ENCODE data around the gene SEBOX. TPM values are rescaled to one million over a fixed set of nuclear protein-coding genes. Genes with fewer than 3 reads are reported as not detected.

The SEBOX gene
- total and polyA plus RNA-seq, 7 donors, result not detected

GRCh38 chr17:28407130-28407973 is 42.4 kb upstream of the SEBOX start:
- no peaks in the 10 kb centered on the region for H3K36me3 ChIP-seq
- no peaks in the 10 kb centered on the region for H3K27me3 ChIP-seq
- TF ChIP-seq POLR2A (IDR thresholded peaks at IDR 0.05), result no peak
- TF ChIP-seq POLR2AphosphoS5 (IDR thresholded peaks at IDR 0.05), result no peak
- no peak for TF ChIP-seq EP300 (IDR thresholded peaks at IDR 0.05)
- TF ChIP-seq CTCF (IDR thresholded peaks at IDR 0.05), result no peak
- no peaks in the 10 kb centered on the region for H3K9me3 ChIP-seq
- WGBS, 2 donors, result 76 to 81% methylated on average over 5 of the region's 5 CpGs
- intact Hi-C loops (cut with DNase I), result no loop called here
- H3K4me1 ChIP-seq, result peaks cover 0 to 21% (median 19%) of the 10 kb centered on the region in 4 donors
- no peak overlapping the region for H3K27ac ChIP-seq
- no peak overlapping the region for H3K4me3 ChIP-seq
- DNase-seq, result no peak

DNA sequence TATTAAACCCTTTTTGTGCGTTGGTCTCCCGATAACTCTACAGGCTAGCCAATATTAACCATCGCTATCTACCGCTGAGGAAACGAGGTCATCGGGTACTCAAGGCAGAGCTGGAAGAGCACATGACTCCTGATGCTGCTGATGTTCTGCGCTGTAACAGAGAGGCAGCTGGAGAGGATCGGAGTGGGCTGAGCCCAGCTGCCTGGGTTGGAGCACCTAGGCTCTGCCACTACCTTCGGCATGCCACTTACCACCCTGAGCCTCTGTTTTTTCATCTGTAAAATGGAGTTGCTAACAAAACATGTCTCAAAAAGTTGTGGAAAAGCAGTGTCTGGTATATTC is 41.4 kb upstream of the SEBOX start:
- peak overlapping the region in 2 of 4 donors; percentile 56 to 67 for H3K27ac ChIP-seq
- no peak for DNase-seq
- peaks cover 0 to 6% (median 3%) of the 10 kb centered on the region in 4 donors for H3K36me3 ChIP-seq
- no peaks in the 10 kb centered on the region for H3K9me3 ChIP-seq
- intact Hi-C loops (cut with DNase I), result no loop called here
- peak overlapping the region; percentile 52 to 84 (median 73) for H3K4me3 ChIP-seq
- TF ChIP-seq CTCF (IDR thresholded peaks at IDR 0.05) (no peak), EP300 (IDR thresholded peaks at IDR 0.05) (no peak), POLR2A (IDR thresholded peaks at IDR 0.05) (no peak), POLR2AphosphoS5 (IDR thresholded peaks at IDR 0.05) (no peak)
- no peaks in the 10 kb centered on the region for H3K27me3 ChIP-seq
- 17 to 32% methylated on average over 9 of the region's 9 CpGs for WGBS, 2 donors
- H3K4me1 ChIP-seq, result peaks cover 0 to 21% (median 19%) of the 10 kb centered on the region in 4 donors

DNA sequence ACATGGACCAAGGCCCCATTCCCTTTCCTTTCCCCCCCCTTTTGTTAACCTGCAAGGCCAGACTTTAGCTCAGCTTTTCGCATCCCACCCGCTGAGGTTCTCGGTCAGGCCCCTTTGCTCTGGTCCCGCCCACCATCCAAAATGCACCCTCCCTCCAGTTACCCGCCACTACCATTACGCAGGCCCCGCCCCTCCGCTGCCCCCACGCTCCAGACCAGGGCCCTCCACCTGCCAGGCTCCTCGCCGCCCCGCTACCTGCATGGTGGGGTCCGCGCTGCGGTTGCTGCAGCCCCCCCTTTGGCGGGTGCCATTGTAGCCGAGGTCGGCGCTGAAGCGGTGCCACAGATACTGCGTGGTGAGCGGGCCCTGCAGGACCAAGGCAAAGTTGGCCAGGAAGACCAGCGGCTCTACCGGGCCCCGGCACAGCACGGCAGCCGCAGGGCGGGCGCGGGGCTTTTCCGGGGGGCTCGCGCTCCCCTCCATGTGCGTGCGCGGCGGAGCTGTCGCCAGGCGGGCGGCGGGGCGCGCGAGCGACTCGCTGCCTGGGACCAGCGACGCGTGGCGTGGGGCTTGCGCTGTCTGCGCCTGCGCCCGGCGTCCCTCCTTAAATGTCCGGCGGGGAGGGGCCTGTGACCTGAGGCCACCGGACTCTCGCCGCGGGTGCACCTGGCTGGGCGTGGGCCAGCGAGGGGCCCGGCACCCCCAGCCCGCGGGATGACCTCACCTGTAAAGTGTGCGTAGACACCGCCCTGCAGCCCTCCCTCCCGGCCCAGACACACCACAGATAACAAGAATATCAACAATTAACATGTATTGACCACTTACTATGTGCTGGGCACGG is 40.9 kb upstream of the SEBOX start, which contains the start of gene SLC46A1:
Gene SLC46A1 (minus strand): TSS at position 581 of the 841 bp plus-strand sequence. CDS start 98 bp downstream, at position 483.
- TF ChIP-seq CTCF (IDR thresholded peaks at IDR 0.05) (no peak), POLR2AphosphoS5 (IDR thresholded peaks at IDR 0.05) (peak in 1 of 4 donors; percentile 22), POLR2A (IDR thresholded peaks at IDR 0.05) (no peak)
- DNase-seq, result peak; percentile 81
- Histone ChIP-seq H3K36me3 (peaks cover 0 to 10% (median 3%) of the 10 kb centered on the region in 4 donors), H3K4me1 (peaks cover 0 to 21% (median 19%) of the 10 kb centered on the region in 4 donors), H3K4me3 (peak within 1 kb of the TSS; percentile 52 to 84 (median 73)), H3K9me3 (no peaks in the 10 kb centered on the region), H3K27ac (peak within 1 kb of the TSS; percentile 54 to 67 (median 55)), H3K27me3 (no peaks in the 10 kb centered on the region)
- intact Hi-C loops (cut with DNase I), result no loop called here
- whole genome bisulfite sequencing, 2 donors, result 1% methylated on average over 70 of the region's 70 CpGs

- H3K27me3 ChIP-seq, result no peaks in the 10 kb centered on the region
- H3K27ac ChIP-seq, result peak overlapping the region in 3 of 4 donors; percentile 54 to 67 (median 56)
- 47 to 69% methylated on average over 33 of the region's 33 CpGs for WGBS, 2 donors
- H3K9me3 ChIP-seq, result no peaks in the 10 kb centered on the region
- peaks cover 0 to 10% (median 3%) of the 10 kb centered on the region in 4 donors for H3K36me3 ChIP-seq
- peaks cover 0 to 21% (median 19%) of the 10 kb centered on the region in 4 donors for H3K4me1 ChIP-seq
- intact Hi-C loops (cut with DNase I), result no loop called here
- TF ChIP-seq POLR2AphosphoS5 (IDR thresholded peaks at IDR 0.05), result no peak
- no peak for TF ChIP-seq CTCF (IDR thresholded peaks at IDR 0.05)
- TF ChIP-seq POLR2A (IDR thresholded peaks at IDR 0.05), result no peak
- no peak for TF ChIP-seq EP300 (IDR thresholded peaks at IDR 0.05)
- peak overlapping the region; percentile 52 to 84 (median 73) for H3K4me3 ChIP-seq
- no peak for DNase-seq
Observed at GRCh38 chr17:28404812-28405570, 40.0 kb upstream of the SEBOX start.
